Astrocyte (in vitro differentiated cells and primary cell): Measurements from ENCODE around the gene PRIMPOL. TPM values are rescaled to one million over a fixed set of nuclear protein-coding genes. Genes with fewer than 3 reads are reported as not detected.

Experiments used
- DNase-seq: peaks from one replicate; pipeline ENCODE4 v3.0.0-alpha.2; 2010; ENCODE audit warnings: low read depth
- FAIRE-seq: peaks from 2 replicates; lab custom pipeline; 2011; peaks lifted over from hg19 to GRCh38; lab: Jason Lieb, UNC
- H2AFZ ChIP-seq: 2 replicates; pipeline ENCODE4 v1.6.0; 2012; ENCODE audit warnings: low read depth, low read length, inconsistent platforms
- H3K27ac ChIP-seq: 2 replicates; pipeline ENCODE4 v1.5.1; 2011; ENCODE audit warnings: low read depth, low read length, inconsistent platforms
- H3K27me3 ChIP-seq: 2 replicates; pipeline ENCODE4 v1.6.0; 2011; ENCODE audit warnings: low read length, inconsistent platforms; ENCODE audit not compliant: insufficient read depth
- H3K36me3 ChIP-seq: 2 replicates; pipeline ENCODE4 v1.5.1; 2011; ENCODE audit warnings: low read length, inconsistent platforms; ENCODE audit not compliant: insufficient read depth
- H3K4me1 ChIP-seq: 2 replicates; pipeline ENCODE4 v1.5.1; 2011; ENCODE audit warnings: low read length, inconsistent platforms; ENCODE audit not compliant: insufficient read depth
- H3K4me2 ChIP-seq: 2 replicates; pipeline ENCODE4 v1.6.0; 2012; ENCODE audit warnings: low read length, inconsistent platforms
- H3K4me3 ChIP-seq: 2 replicates; pipeline ENCODE4 v1.5.1; 2011; ENCODE audit warnings: low read depth, mild to moderate bottlenecking, low read length, inconsistent platforms; ENCODE audit not compliant: insufficient read depth
- H3K79me2 ChIP-seq: 2 replicates; pipeline ENCODE4 v1.6.0; 2012; ENCODE audit warnings: mild to moderate bottlenecking, low read length, inconsistent platforms; ENCODE audit not compliant: insufficient read depth
- H3K9ac ChIP-seq: 2 replicates; pipeline ENCODE4 v1.6.0; 2012; ENCODE audit warnings: mild to moderate bottlenecking, low read length, inconsistent platforms
- H3K9me3 ChIP-seq: 2 replicates; pipeline ENCODE4 v1.5.1; 2012; ENCODE audit warnings: low read depth, mild to moderate bottlenecking, low read length, inconsistent platforms; ENCODE audit not compliant: insufficient read depth
- H4K20me1 ChIP-seq: 2 replicates; pipeline ENCODE4 v1.6.0; 2012; ENCODE audit warnings: low read length, inconsistent platforms; ENCODE audit not compliant: insufficient read depth
- H3K27ac Mint-ChIP-seq: one replicate; pipeline ENCODE4 v1.8.0; 2021; ENCODE audit warnings: mild to moderate bottlenecking, mixed read lengths; ENCODE audit not compliant: unreplicated experiment
- H3K27me3 Mint-ChIP-seq: one replicate; pipeline ENCODE4 v1.8.0; 2021; ENCODE audit warnings: low read depth, mixed read lengths; ENCODE audit not compliant: unreplicated experiment
- H3K36me3 Mint-ChIP-seq: one replicate; pipeline ENCODE4 v1.8.0; 2021; ENCODE audit warnings: low read depth, mixed read lengths; ENCODE audit not compliant: unreplicated experiment
- H3K4me1 Mint-ChIP-seq: one replicate; pipeline ENCODE4 v1.8.0; 2021; ENCODE audit warnings: low read depth, mixed read lengths; ENCODE audit not compliant: unreplicated experiment
- H3K4me3 Mint-ChIP-seq: one replicate; pipeline ENCODE4 v1.8.0; 2021; ENCODE audit warnings: mild to moderate bottlenecking, moderate library complexity, mixed read lengths; ENCODE audit not compliant: unreplicated experiment
- H3K9me3 Mint-ChIP-seq: one replicate; pipeline ENCODE4 v1.8.0; 2021; ENCODE audit warnings: mild to moderate bottlenecking, mixed read lengths; ENCODE audit not compliant: unreplicated experiment
- EZH2 ChIP-seq: IDR thresholded peaks from 2 replicates; pipeline ENCODE4 v1.6.1; 2012; ENCODE audit warnings: mild to moderate bottlenecking, low read length, inconsistent platforms; ENCODE audit not compliant: insufficient read depth
- total RNA-seq: library from RNA; stranded (reverse); gene quantifications from 2 replicates; pipeline ENCODE4 v1.2.1, GENCODE V29; 2021
- TF ChIP-seq, protein P1 (sequence below): IDR thresholded peaks from 2 replicates; pipeline ENCODE4 v1.5.1; 2011; ENCODE audit warnings: low read depth, mild to moderate bottlenecking, inconsistent platforms, low read length, moderate library complexity; ENCODE audit not compliant: insufficient read depth

The PRIMPOL gene
- total RNA-seq, 1 donor from 2014 or later: 6.5 TPM

DNA sequence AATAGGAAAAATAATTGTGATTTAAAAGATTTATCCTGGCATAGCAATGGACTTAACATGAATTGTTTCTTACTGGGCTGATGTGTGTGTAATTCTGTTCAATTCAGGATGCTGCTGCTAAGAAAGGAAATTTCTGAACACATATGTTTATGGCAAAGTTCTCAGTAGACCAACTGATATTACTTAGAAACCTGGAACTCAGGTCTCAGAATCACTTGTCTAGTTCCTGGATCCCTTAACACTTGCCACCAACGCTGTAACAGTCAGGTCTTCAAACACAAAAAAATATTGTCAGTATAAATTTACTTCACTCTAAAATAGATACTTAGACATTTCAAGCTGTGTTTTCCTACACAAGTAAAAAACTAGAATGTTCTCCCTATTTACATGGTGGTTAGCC is 5.8 kb upstream of the PRIMPOL start:
- H3K9me3 Mint-ChIP-seq: no peaks in the 10 kb centered on the region
- H3K4me1 Mint-ChIP-seq: peaks cover 21% of the 10 kb centered on the region
- Histone ChIP-seq H3K27me3 (no peaks in the 10 kb centered on the region), H3K4me2 (no peak overlapping the region), H4K20me1 (peaks cover 44% of the 10 kb centered on the region), H3K4me1 (peaks cover 25% of the 10 kb centered on the region), H3K79me2 (peaks cover 89% of the 10 kb centered on the region), H3K9me3 (no peaks in the 10 kb centered on the region), H3K36me3 (peaks cover 14% of the 10 kb centered on the region), H2AFZ (no peak overlapping the region), H3K9ac (peak overlapping the region; percentile 64), H3K4me3 (no peak overlapping the region), H3K27ac (peak overlapping the region; percentile 95)
- TF ChIP-seq, protein P1, sequence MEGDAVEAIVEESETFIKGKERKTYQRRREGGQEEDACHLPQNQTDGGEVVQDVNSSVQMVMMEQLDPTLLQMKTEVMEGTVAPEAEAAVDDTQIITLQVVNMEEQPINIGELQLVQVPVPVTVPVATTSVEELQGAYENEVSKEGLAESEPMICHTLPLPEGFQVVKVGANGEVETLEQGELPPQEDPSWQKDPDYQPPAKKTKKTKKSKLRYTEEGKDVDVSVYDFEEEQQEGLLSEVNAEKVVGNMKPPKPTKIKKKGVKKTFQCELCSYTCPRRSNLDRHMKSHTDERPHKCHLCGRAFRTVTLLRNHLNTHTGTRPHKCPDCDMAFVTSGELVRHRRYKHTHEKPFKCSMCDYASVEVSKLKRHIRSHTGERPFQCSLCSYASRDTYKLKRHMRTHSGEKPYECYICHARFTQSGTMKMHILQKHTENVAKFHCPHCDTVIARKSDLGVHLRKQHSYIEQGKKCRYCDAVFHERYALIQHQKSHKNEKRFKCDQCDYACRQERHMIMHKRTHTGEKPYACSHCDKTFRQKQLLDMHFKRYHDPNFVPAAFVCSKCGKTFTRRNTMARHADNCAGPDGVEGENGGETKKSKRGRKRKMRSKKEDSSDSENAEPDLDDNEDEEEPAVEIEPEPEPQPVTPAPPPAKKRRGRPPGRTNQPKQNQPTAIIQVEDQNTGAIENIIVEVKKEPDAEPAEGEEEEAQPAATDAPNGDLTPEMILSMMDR: no peak
- no peak for TF ChIP-seq EZH2
- H3K4me3 Mint-ChIP-seq: no peak overlapping the region
- H3K27me3 Mint-ChIP-seq: no peaks in the 10 kb centered on the region
- H3K27ac Mint-ChIP-seq: peak overlapping the region; percentile 10
- FAIRE-seq: no peak
- DNase-seq: no peak
- peaks cover 10% of the 10 kb centered on the region for H3K36me3 Mint-ChIP-seq

DNA sequence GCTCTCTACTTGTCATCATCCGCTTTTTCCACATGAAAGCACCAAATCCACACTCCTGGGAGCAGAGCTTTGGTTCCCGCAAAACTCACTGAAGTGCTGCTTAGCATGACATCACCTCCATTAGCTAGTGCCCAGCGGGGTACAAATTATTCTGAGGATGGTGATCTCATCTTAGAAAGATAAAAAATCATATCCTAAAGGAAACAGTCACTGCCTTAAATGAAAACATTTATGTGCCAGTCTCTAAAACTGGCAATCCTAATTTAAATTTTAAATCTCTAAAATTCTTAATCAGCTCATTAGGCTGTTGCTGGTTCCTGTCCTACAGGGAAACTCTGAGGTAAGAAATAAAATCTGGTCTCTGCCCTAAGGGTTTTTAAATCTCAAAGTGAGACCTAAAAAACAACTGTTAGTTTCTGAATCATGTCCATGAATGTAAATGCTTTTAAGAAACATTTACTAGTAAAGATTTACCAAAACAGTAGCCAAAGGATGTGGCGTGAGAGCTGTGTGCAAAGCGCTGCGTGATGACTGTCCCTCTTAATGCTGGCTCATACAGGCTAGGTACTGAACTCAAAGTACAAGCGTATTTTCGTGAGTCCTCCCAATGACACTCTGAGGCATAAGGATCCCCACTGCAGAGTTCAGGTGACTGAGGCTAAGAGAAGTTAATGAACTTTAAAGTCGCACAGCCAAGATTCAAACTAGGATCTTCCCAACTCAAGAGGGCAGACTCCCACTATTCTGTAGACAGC is 4.8 kb upstream of the PRIMPOL start:
- H3K27me3 ChIP-seq: no peaks in the 10 kb centered on the region
- H3K4me3 ChIP-seq: peak overlapping the region; percentile 2
- peak; percentile 26 for FAIRE-seq
- Mint-ChIP-seq H3K4me1 (peaks cover 21% of the 10 kb centered on the region), H3K27me3 (no peaks in the 10 kb centered on the region), H3K36me3 (peaks cover 7% of the 10 kb centered on the region), H3K9me3 (no peaks in the 10 kb centered on the region), H3K4me3 (no peak overlapping the region), H3K27ac (peak overlapping the region; percentile 71)
- peaks cover 14% of the 10 kb centered on the region for H3K36me3 ChIP-seq
- H3K9me3 ChIP-seq: no peaks in the 10 kb centered on the region
- H3K79me2 ChIP-seq: peaks cover 85% of the 10 kb centered on the region
- H4K20me1 ChIP-seq: peaks cover 38% of the 10 kb centered on the region
- peak overlapping the region; percentile 68 for H3K4me2 ChIP-seq
- H3K9ac ChIP-seq: peak overlapping the region; percentile 82
- peak overlapping the region; percentile 95 for H3K27ac ChIP-seq
- peaks cover 26% of the 10 kb centered on the region for H3K4me1 ChIP-seq
- no peak overlapping the region for H2AFZ ChIP-seq
- TF ChIP-seq, protein P1: no peak
- no peak for TF ChIP-seq EZH2
- DNase-seq: peak; percentile 39
